GM04503 (cell line): ENCODE measurements around the gene ACSF2.
"Not testable (repeated sequence)": the region's sequence is repeated elsewhere in the genome, so short reads cannot be mapped to it uniquely, and the experiment has no call there.

ENCODE experiments used
- DNase-seq: peaks from one replicate; pipeline ENCODE4 v3.0.0-alpha.2; 2012; ENCODE audit warnings: low read depth

ACSF2 gene, protein sequence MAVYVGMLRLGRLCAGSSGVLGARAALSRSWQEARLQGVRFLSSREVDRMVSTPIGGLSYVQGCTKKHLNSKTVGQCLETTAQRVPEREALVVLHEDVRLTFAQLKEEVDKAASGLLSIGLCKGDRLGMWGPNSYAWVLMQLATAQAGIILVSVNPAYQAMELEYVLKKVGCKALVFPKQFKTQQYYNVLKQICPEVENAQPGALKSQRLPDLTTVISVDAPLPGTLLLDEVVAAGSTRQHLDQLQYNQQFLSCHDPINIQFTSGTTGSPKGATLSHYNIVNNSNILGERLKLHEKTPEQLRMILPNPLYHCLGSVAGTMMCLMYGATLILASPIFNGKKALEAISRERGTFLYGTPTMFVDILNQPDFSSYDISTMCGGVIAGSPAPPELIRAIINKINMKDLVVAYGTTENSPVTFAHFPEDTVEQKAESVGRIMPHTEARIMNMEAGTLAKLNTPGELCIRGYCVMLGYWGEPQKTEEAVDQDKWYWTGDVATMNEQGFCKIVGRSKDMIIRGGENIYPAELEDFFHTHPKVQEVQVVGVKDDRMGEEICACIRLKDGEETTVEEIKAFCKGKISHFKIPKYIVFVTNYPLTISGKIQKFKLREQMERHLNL

DNA sequence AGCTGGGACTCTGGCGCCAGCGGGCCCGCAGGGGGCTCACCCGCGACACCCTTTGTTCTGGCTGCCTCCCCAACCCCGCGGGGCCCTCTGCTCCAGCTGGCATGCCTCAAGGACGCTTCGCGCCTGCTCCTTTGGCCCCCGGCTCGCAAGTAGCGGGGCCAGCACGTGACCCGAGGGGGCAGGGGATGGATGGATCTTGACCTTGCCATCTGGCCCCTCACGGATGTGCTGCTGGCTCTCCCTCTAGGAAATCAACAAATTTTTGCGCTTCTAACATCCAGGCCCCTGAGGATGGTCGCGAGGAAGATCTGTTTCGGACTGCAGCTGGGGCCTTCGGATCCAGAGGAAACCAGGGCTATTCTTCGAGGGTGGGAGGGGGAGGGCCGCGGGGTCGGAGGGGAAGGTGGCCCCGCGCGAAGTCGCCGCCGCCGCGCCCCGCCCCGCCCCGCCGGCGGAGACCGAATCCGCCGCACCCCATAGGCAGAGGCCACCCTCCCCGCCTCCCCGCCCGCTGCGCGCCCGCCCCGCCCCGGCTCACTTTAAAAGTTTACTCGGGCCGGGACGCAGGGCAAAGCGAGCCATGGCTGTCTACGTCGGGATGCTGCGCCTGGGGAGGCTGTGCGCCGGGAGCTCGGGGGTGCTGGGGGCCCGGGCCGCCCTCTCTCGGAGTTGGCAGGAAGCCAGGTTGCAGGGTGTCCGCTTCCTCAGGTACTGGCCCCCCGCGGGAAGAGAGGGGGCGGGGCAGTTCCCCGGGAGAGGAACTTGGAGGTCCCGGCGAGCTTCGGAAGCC is at the start of gene ACSF2:
ACSF2 (plus strand) TSS at position 537 of the 790 bp plus-strand sequence; CDS start at position 581, 44 bp downstream.
- DNase-seq: no peak

DNA sequence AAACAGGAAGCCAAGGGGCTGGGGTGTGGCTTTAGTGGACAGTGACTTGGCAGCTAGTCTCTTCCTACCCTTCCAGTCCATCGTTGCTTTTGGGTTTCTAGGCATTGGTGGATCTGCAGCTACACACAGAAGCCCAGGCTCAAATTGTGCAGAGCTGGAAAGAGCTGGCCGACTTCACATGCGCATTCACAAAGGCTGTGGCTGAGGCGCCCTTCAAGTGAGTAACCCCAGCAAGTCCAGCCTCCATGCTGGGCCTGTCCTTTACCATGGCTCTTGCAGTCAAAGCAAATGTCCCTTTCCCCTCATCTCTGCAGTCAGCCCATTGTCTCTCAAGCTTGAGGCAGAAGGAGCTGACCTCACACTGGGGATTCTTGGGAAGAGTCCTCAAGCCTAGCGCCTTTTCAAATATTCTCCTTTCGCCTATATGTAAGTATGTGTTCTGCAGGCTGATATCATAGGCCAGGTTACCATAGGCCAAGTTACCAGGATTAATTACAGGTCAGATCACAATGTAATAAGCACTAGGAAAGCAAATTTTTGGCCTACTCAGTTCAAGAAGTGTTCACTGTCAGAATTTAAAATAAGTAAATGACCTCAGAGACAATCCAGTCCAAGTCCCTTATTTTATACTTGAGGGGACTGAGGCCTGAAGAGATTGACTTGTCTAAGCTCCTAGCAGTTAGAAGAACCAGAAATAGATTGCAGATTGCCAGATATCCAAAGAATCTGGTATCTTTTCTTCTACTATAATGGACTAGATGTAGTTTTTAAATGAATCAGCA is 46.5 kb upstream of the ACSF2 start:
- no peak for DNase-seq

DNA sequence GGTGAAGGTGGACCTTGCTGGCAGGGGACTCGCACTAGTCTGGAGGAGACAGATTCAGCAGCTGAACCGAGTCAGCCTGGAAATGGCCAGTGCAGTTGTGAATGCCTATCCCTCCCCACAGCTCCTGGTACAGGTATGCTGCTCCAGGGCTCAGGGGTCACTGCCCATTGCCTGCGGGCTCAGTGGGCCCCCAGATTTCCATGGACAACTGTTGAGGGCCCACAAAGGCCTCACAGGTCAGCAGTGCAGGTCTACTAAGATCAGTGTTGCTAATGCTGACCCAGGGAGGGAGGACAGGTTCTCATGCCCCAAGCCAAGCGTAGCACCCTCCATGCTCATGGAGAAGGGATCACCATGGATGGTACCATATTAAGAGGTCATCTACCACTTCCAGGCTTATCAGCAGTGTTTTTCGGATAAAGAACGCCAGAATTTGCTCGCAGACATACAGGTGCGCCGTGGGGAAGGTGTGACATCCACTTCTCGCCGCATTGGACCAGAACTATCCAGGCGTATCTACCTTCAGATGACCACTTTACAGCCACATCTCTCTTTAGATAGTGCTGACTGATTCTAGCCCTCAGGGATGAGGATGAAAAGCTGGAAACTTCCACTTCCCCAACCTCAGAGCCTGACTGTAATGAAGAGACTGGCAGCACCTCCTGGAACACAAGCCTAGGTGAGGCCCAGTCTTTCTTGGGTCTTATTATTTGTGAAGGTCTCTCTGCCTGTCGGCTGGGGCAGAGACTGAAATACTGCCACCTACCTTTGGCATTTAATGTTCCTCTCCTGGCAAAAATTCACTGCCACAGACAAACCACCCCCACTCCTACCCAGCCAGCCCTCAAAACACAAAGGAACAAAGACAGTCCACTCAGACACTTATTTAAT is 45.4 kb upstream of the ACSF2 start:
- no peak for DNase-seq

DNA sequence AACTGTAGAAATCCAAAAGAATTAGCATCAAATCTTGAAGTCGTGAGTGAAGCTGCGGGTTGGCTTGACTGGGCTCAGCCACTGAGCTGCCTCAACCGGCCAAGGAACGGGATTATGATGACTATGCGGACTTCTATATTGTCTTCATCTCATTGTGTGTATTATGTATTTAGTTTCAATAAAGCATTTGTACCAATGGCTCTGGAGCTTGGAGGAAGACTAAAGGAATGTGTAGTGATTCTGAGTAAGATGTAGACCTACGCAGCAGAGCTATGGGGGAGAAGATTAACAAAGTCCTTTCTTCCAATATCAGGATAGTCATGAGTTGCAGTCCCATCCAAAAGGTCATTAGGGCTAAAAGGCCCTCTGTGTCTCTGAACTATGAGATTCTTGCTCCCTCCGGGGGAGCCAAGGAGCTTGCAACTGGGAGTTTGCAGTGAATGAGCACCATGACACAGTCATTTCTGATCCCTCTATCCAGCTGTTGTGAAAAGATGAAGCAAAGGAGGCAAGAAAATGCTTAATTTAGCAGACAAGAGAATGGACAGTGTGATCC is 44.7 kb upstream of the ACSF2 start:
- no peak for DNase-seq

DNA sequence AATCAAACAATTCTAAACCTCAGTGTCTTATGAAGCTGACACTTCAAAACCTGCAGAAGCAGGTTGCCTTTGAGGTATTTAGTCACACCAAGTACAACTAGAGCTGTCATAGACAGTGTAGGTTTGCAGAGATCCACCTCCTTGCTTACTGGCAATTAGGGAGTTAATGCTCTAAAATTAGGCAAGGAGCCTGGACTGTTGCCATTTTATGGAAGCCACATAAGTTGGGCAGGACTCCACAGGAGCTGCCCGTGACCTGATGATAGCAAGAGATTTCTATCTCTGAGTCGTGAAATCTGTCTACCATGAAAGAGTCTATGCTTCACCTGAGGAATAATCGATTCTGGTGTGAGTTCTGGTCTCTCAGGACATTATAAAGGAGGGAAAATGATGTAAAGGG is 44.1 kb upstream of the ACSF2 start:
- no peak for DNase-seq

DNA sequence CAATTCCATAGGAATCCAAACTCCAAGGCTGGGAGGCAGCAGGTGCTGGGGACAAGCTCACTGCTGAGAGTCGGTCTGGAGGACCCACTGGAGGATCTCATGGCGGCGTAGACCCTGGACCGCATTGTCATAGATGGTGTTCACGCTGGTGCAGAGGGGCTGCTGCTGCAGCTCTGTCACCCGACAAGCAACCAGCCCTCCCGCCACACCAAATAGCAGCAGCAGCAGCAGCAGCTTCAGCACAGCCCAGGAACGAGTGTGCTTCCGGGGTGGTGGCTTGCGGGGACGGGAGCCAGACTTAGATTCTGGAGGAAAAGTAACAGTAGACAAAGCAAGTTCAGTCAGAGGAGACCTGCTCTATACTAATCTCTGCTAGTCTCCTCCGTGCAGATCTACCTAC is 43.1 kb upstream of the ACSF2 start:
- DNase-seq: no peak

DNA sequence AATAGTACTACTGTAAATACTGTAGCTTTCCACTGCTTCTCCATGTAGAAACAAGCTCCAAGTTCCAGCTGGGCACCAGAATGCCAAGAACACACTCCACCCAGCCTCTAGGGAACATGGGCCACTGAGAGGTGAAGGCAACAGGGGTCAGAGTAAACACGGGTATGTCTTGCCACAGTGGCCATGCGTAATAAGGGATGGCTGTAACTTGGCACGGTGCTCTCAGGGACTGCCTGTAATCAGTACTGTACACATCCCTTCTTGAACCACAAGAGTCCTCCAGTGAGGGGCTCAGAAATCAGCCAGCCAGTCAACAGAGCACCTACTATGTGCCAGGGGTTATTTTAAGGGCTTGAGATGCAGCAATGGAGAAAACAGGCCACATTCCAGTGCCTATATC is 39.5 kb upstream of the ACSF2 start:
- no peak for DNase-seq

DNA sequence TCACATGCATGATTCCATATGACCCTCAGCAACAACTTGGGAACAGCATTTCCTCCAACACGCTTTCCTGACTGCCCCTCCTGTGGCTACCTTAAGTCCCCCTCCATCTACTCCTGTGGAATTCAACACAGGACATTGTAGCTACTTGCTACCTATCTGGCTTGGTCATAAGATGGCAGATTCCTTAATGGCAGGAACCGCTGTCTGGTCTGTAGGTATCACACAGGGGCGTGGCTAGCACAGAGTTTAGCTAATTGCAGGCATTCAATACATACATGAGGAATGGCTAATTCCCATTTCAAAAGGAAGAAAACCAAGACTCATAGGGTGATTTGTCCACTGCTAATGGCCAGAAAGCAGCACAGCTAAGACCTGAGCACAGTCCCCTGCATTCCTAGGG is 37.3 kb upstream of the ACSF2 start:
- no peak for DNase-seq

DNA sequence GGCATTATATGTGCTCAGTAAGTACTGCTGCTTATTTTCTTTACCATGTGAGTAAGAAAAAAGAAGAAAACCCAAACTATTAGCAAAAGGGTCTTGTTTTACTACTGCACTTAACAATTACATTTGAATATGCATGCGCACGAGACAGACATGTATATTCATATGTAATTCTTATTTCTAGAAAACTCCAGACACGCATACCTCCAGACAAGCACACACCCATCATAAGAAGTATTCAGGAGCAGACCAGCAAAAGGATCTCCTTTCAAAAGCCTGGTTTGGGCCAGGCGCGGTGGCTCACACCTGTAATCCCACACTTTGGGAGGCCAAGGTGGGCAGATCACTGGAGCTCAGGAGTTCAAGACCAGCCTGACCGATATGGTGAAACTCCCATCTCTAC is 36.5 kb upstream of the ACSF2 start:
- no peak for DNase-seq

DNA sequence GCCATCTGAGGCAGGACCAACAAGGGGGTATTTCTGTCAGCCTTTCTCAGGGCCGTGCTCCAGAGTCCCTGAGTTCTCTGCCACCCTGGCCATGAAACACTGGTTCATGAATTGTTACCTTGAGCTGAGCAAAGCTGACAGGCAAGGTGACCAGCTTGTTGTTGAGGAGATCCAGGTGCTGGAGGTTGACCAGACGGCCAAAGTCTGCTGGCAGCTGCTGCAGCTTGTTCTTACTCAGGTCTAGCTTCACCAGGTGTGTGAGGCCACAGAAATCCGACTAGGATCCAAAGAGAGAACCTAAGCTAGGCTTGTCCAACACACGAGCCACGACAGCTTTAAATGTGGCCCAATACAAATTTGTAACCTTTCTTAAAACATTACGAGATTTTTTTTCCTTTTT is 33.4 kb upstream of the ACSF2 start:
- DNase-seq: no peak

DNA sequence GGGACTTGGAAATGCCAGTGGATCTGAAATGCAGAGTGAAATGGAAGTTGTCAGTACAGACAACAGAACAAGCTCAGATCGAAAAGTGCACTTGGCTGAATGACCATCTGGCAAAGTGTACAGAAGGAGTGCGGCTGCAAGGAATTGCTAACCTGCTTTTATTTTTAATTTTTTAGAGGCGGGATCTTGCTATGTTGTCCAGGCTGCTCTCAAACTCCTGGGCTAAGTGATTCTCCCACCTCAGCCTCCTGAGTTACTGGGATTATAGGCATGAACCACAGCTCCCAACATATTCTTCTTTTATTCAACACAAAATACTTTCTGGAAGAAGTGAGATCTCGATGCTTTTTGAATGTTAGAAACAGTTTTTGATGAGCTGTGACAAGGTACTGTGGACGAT is 32.3 kb upstream of the ACSF2 start:
- no peak for DNase-seq

DNA sequence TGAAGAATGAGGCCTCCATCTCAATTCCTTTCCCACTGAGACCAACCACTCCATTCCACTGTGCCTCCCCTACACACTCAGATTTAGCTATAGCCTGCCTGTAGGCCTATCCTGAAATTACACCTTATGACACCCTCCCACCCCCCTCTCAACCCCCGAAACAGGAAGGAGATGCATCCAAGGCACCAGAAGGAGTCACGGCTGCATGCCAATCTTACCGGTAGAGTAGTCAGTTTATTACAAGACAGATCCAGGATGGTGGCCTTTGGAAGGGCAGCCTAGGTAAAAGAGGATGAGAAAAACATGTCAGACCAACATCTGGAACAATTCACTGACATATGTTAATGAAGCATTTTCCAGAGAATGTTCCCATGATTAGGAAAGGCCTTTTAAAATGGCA is 31.3 kb upstream of the ACSF2 start:
- DNase-seq: no peak

DNA sequence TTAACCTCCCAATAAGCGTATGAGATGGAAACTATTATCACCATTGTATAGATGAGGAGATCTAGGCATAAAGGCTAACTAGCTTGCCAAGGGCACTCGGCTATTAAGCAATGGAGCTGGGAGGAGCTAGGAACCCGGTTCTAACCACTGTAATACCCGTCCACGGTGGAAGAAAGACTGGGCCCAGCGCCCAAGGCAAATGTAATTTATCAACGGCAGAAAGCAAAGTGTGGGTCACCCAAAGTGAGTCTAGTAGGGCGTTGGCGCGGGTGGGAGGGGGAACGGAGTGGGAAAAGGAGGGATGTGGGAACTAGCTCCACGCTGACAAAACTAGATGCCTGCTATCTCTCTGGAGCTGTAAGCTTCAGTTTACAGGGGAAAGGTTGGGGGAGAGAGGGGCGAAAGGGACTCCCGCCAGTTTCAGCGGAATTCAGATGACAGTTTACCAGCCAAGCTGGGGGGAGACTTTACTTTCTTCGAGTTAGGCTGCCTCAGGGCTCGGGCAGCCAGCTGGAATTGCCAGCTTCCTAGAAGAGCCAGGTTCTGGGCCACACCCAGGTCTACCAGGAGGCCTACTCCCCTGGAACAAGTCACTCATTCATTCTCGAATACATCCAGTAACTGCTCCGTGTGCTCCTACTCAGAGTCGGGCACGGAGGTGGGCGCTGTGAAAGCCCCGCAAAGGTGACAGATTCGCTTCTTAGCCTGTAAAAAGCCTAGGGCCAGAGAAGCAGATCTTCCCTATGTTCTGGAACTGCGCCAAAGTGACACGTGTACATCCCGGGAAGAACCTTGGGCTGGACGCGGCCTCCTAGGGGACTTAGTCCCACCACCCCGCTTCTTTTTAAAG is 29.5 kb upstream of the ACSF2 start:
- peak; percentile 43 for DNase-seq

DNA sequence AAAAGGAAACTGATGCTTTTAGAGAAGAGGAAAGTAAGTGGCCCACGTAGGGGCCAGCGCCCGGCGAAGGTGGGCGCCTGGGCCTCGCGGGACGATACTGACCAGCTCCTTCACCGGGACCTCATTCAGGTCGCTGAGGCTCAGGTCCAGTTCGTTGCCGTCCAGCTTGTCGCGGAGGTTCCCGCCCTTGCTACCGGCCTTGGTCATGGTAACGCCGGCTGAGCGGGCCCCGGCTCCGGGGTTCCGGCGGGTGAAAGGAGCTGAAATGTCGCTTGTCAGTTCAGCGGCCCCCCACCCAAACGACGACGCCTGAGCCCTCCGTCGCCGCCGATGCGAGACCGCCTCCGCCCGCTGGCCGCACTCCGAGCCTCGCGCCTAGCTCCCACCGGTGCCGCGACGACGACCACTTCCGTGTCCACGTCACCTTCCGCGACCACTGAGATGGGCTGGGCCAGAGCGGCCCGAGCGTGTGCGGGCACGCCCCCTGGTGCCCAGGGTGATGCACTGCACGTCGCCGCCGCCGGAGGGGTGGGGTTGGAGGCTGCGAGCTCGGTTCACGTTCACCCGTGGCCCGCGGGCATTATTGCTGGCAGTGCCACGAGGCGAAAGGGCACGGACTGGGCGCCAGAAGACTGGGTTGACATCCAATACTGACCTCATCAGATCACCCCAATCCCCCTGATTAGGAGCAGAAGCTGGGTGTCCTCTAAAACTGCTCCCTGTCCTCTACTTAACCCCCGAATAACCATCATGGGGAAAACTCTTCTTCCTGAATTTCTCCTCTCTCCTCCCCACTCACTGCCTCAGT is 28.7 kb upstream of the ACSF2 start, which contains the start of gene LRRC59:
LRRC59 (minus strand) TSS at position 413 of the 808 bp plus-strand sequence; CDS start at position 207, 206 bp downstream.
- no peak for DNase-seq

DNA sequence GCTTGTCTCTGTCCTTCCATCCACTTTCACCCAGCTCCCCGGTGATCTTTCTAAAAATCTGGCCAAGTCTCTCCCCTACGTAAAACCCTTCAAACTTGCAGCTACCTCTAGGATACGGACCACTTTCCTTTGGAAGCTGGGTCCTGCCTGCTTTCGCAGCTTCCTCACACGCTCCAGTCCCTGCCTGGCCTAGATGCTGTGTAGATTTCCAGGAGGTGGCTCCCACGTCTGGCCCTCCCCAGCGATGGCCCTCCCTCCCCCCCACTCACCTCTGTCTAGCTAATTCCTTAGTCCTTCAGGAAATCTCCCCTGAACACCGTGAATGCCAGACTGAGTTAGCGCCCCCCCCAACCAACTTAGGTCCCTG is 28.1 kb upstream of the ACSF2 start:
- DNase-seq: no peak

DNA sequence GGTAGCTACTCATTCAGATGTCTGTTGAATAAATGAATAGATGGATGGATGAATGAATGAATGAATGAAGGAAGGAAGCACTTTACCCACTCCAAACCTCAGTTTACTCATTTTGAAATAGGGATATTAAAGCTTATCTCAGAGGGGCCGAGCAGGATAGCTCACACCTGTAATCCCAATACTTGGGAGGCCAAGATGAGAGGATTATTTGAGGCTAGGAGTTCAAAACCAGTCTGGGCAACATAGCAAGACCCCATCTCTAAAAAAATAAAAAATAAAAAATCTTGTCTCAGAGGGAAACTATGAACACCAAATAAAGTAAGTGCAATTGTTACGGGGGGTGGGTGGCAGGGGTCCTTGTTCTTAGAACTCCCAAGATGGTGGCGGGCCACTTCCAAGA is 27.3 kb upstream of the ACSF2 start:
- not testable (repeated sequence) for DNase-seq

DNA sequence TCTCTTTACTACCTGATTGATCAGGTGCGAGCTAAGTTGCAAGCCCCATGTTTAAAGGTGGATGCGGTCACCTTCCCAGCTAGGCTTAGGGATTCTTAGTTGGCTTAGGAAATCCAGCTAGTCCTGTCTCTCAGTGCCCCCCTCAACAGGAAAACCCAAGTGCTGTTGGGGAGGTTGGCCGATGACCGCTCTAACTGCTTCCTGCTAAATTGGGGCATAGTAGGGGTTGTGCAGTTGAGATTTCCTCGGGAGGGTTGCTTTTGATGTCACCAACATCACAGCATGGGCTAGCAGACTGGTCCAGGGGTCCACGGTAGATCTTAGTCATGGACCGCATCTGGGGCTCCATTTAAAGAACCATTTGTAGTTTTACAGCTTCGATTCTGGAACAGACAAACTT is 26.4 kb upstream of the ACSF2 start:
- not testable (repeated sequence) for DNase-seq

DNA sequence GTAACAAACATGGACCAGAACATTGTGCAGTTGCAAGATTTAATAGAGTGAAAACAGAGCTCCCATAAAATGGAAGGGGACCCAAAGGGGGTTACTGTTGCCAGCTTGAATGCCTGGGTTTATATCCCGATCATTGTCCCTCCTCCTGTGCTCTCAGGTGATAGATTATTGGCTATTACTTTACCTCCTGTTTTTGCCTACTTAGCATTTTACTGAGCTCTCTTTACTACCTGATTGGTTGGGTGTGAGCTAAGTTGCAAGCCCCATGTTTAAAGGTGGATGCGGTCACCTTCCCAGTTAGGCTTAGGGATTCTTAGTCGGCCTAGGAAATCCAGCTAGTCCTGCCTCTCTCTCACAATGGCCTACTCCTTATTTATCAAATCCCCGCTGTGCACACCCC is 20.7 kb upstream of the ACSF2 start:
- DNase-seq: not testable (repeated sequence)

DNA sequence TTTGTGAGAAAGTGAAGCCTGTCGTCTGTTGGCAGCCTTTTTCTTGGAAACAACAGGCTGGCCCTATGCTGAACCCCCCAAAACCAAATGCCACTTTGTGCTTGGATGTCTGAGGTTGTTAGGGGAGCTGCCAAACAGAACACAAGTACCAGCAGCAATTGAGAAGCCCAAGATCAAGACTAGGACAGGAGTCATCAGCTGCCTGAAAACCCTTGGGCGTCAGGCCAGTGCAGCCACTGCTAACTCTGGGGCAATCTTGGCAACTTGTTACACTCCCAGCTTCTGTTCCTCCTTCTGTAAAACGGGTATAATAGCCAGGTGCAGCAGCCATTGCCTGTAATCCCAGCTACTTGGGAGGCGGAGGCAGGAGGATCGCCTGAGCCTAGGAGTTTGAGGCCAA is 19.4 kb upstream of the ACSF2 start:
- DNase-seq: no peak
